HEK293 (cell line): ENCODE measurements around the gene PDCD4.

Experiments
- GLI4 ChIP-seq: fragments of 450-650 bp; formaldehyde crosslinking; IDR thresholded peaks from 2 replicates; pipeline ENCODE4 v1.5.1; 2016; ENCODE audit warnings: missing biosample characterization, missing genetic modification characterization
- GLIS2 ChIP-seq: fragments of 450-650 bp; formaldehyde crosslinking; IDR thresholded peaks from 2 replicates; pipeline ENCODE4 v1.5.1; 2016; ENCODE audit warnings: missing biosample characterization, missing genetic modification characterization
- HOXA7 ChIP-seq: sonication (generic); formaldehyde crosslinking; IDR thresholded peaks from 2 replicates; pipeline ENCODE4 v1.8.1; 2022; ENCODE audit warnings: missing genetic modification reagents, borderline replicate concordance
- KLF7 ChIP-seq: fragments of 450-650 bp; formaldehyde crosslinking; IDR thresholded peaks from 2 replicates; pipeline ENCODE4 v1.5.1; 2016; ENCODE audit warnings: missing biosample characterization, missing genetic modification characterization, borderline replicate concordance
- MZF1 ChIP-seq: fragments of 450-650 bp; formaldehyde crosslinking; IDR thresholded peaks from 2 replicates; pipeline ENCODE4 v1.5.1; 2017; ENCODE audit warnings: missing biosample characterization, missing genetic modification characterization, borderline replicate concordance
- PBX3 ChIP-seq: sonication (generic); formaldehyde crosslinking; IDR thresholded peaks from 2 replicates; pipeline ENCODE4 v1.8.1; 2022; ENCODE audit warnings: mild to moderate bottlenecking, moderate library complexity, missing genetic modification reagents
- TCF7L2 ChIP-seq: IDR thresholded peaks from 2 replicates; pipeline ENCODE4 v1.6.1; 2011; ENCODE audit warnings: low read depth, mild to moderate bottlenecking, inconsistent platforms, low read length, moderate library complexity, borderline replicate concordance
- TRIM28 ChIP-seq: IDR thresholded peaks from 2 replicates; pipeline ENCODE4 v1.6.1; 2011; ENCODE audit warnings: low read length, control low read depth, borderline replicate concordance
- TSHZ1 ChIP-seq: fragments of 450-650 bp; formaldehyde crosslinking; IDR thresholded peaks from 2 replicates; pipeline ENCODE4 v1.5.1; 2016; ENCODE audit warnings: missing biosample characterization, missing genetic modification characterization, borderline replicate concordance
- WT1 ChIP-seq: fragments of 450-650 bp; formaldehyde crosslinking; IDR thresholded peaks from 2 replicates; pipeline ENCODE4 v1.5.1; 2016; ENCODE audit warnings: missing biosample characterization, missing genetic modification characterization
- ZBTB20 ChIP-seq: fragments of 450-650 bp; formaldehyde crosslinking; IDR thresholded peaks from 2 replicates; pipeline ENCODE4 v1.5.1; 2016; ENCODE audit warnings: missing biosample characterization, missing genetic modification characterization
- ZBTB8A ChIP-seq: fragments of 450-650 bp; formaldehyde crosslinking; IDR thresholded peaks from 2 replicates; pipeline ENCODE4 v1.5.1; 2016; ENCODE audit warnings: missing biosample characterization, missing genetic modification characterization
- ZNF174 ChIP-seq: fragments of 450-650 bp; formaldehyde crosslinking; IDR thresholded peaks from 2 replicates; pipeline ENCODE4 v1.5.0; 2017; ENCODE audit warnings: missing biosample characterization, mild to moderate bottlenecking, missing genetic modification characterization
- ZNF184 ChIP-seq: fragments of 450-650 bp; IDR thresholded peaks from 2 replicates; pipeline ENCODE4 v1.5.1; 2018; ENCODE audit warnings: missing biosample characterization, mild to moderate bottlenecking, missing genetic modification characterization
- ZNF221 ChIP-seq: fragments of 450-650 bp; formaldehyde crosslinking; IDR thresholded peaks from 2 replicates; pipeline ENCODE4 v1.5.1; 2017; ENCODE audit warnings: missing biosample characterization, missing genetic modification characterization, borderline replicate concordance
- ZNF280D ChIP-seq: fragments of 450-650 bp; formaldehyde crosslinking; IDR thresholded peaks from 2 replicates; pipeline ENCODE4 v1.5.1; 2016; ENCODE audit warnings: missing biosample characterization, missing genetic modification characterization
- ZNF341 ChIP-seq: fragments of 450-650 bp; formaldehyde crosslinking; IDR thresholded peaks from 2 replicates; pipeline ENCODE4; 2016; ENCODE audit warnings: low read depth, missing biosample characterization, missing genetic modification characterization
- ZNF518A ChIP-seq: fragments of 450-650 bp; formaldehyde crosslinking; conservative IDR thresholded peaks from 2 replicates; pipeline ENCODE4 v1.5.1; 2016; ENCODE audit warnings: low read depth, missing biosample characterization, missing genetic modification characterization
- ZNF521 ChIP-seq: fragments of 450-650 bp; formaldehyde crosslinking; IDR thresholded peaks from 2 replicates; pipeline ENCODE4 v1.5.1; 2017; ENCODE audit warnings: missing biosample characterization, mild to moderate bottlenecking, missing genetic modification characterization
- ZNF549 ChIP-seq: fragments of 450-650 bp; IDR thresholded peaks from 2 replicates; pipeline ENCODE4 v1.5.1; 2018; ENCODE audit warnings: missing biosample characterization, missing genetic modification characterization, mild to moderate bottlenecking, inconsistent platforms, moderate library complexity
- ZNF555 ChIP-seq: fragments of 450-650 bp; formaldehyde crosslinking; conservative IDR thresholded peaks from 2 replicates; pipeline ENCODE4 v1.5.1; 2017; ENCODE audit warnings: missing biosample characterization, mild to moderate bottlenecking, missing genetic modification characterization, inconsistent platforms
- ZNF645 ChIP-seq: fragments of 450-650 bp; formaldehyde crosslinking; IDR thresholded peaks from 2 replicates; pipeline ENCODE4; 2016; ENCODE audit warnings: missing biosample characterization, missing genetic modification characterization
- ZNF791 ChIP-seq: fragments of 450-650 bp; formaldehyde crosslinking; IDR thresholded peaks from 2 replicates; pipeline ENCODE4 v1.5.1; 2016; ENCODE audit warnings: missing biosample characterization, missing genetic modification characterization
- ZSCAN16 ChIP-seq: fragments of 450-650 bp; formaldehyde crosslinking; IDR thresholded peaks from 2 replicates; pipeline ENCODE4 v1.5.1; 2016; ENCODE audit warnings: missing biosample characterization, missing genetic modification characterization
- ZXDB ChIP-seq: fragments of 450-650 bp; formaldehyde crosslinking; IDR thresholded peaks from 2 replicates; pipeline ENCODE4 v1.5.1; 2016; ENCODE audit warnings: missing biosample characterization, missing genetic modification characterization

The PDCD4 gene

GRCh38 chr10:110918643-110919348 lies 47.1 kb downstream of the PDCD4 start, which contains the start of gene BBIP1 (continued):
- peak; percentile 67 for TF ChIP-seq ZNF518A (tag by site-specific recombination)
- TF ChIP-seq ZNF174 (tag by site-specific recombination): no peak
- TF ChIP-seq ZNF645: no peak
- no peak for TF ChIP-seq ZNF555 (tag by site-specific recombination)
- TF ChIP-seq ZNF521 (tag by site-specific recombination): no peak
- no peak for TF ChIP-seq MZF1
- TF ChIP-seq TRIM28: peak; percentile 54; the same call in 1 of the 2 replicates
- peak; percentile 95 for TF ChIP-seq ZBTB8A
- TF ChIP-seq TCF7L2: no peak
- no peak for TF ChIP-seq GLI4
- TF ChIP-seq ZNF221 (tag by site-specific recombination): no peak
- no peak for TF ChIP-seq HOXA7 (CRISPR knock-in tag)
- TF ChIP-seq ZNF280D (tag by site-specific recombination): no peak
- no peak for TF ChIP-seq ZNF549 (tag by site-specific recombination)
- TF ChIP-seq PBX3 (CRISPR knock-in tag): no peak
- peak; percentile 83 for TF ChIP-seq ZBTB20 (tag by site-specific recombination)
- no peak for TF ChIP-seq ZNF791 (tag by site-specific recombination)
- TF ChIP-seq TSHZ1 (tag by site-specific recombination): 0 out of 2 replicates have a peak, but pooled peaks have one; percentile 24
- TF ChIP-seq GLIS2: peak; percentile 99
- peak; percentile 9; the same call in 1 of the 2 replicates for TF ChIP-seq ZNF184 (tag by site-specific recombination)
- peak; percentile 71; the same call in 1 of the 2 replicates for TF ChIP-seq KLF7 (tag by site-specific recombination)
- TF ChIP-seq ZXDB (tag by site-specific recombination): peak; percentile 93
- TF ChIP-seq ZSCAN16: no peak
- peak; percentile 78; the same call in 1 of the 2 replicates for TF ChIP-seq ZNF341 (tag by site-specific recombination)
- no peak; the same call in 1 of the 2 replicates for TF ChIP-seq WT1 (tag by site-specific recombination)
